A549 (cell line): ENCODE results near the gene NTN1. TPM values are rescaled to one million over a fixed set of nuclear protein-coding genes. Genes with fewer than 3 reads are reported as not detected.

Experiments used
- ATAC-seq, 2 experiments: fragments of 200-7000 bp in 1 of 2; fragments of >200 bp in 1 of 2; cut with Nextera tagmentation in 1 of 2; cut with Tn5 transposase in 1 of 2; 3 replicates each; pipeline versions ENCODE4 v1.8.0 to v1.9.1; 2018 to 2020; ENCODE audit warnings: mild to moderate bottlenecking in 1 of 2, moderate library complexity in 1 of 2
- CTCF ChIA-PET: fragments of 300-600 bp; sonication (Branson Sonifier 250); formaldehyde crosslinking; extraction: SDS; loops from one replicate; lab custom pipeline; 2021; ENCODE audit warnings: antibody characterized with exemption, inconsistent platforms; lab: Yijun Ruan, JAX
- POLR2A ChIA-PET: fragments of 350-600 bp; formaldehyde crosslinking; extraction: SDS; loops from one replicate; lab custom pipeline; 2021; ENCODE audit warnings: antibody characterized with exemption, inconsistent platforms; lab: Yijun Ruan, JAX
- DNase-seq, 2 experiments: peaks; one replicate each; pipeline versions ENCODE4 v3.0.0 to v3.0.0-alpha.2; 2011 to 2016; ENCODE audit warnings: low read depth in 1 of 2, low spot score in 1 of 2
- FAIRE-seq: peaks from 2 replicates; lab custom pipeline; 2011; peaks lifted over from hg19 to GRCh38; lab: Jason Lieb, UNC
- H3K27ac ChIP-seq, 2 experiments: fragments of >200 bp; sonication (Bioruptor Twin); formaldehyde crosslinking; 3 replicates each; pipeline ENCODE4 v1.5.1; 2016 to 2017
- H3K4me1 ChIP-seq: fragments of >200 bp; sonication (Bioruptor Twin); formaldehyde crosslinking; 3 replicates; pipeline ENCODE4 v1.6.1; 2016
- H3K4me2 ChIP-seq: fragments of >200 bp; sonication (Bioruptor Twin); formaldehyde crosslinking; 3 replicates; pipeline ENCODE4 v1.6.1; 2016
- H3K4me3 ChIP-seq: fragments of >200 bp; sonication (Bioruptor Twin); formaldehyde crosslinking; 3 replicates; pipeline ENCODE4 v1.5.1; 2016
- H3K9me3 ChIP-seq: fragments of >200 bp; sonication (Bioruptor Twin); formaldehyde crosslinking; 3 replicates; pipeline ENCODE4 v1.6.1; 2016
- CHD2 ChIP-seq: fragments of 150-350 bp; IDR thresholded peaks from 2 replicates; pipeline ENCODE4 v1.6.1; 2014; ENCODE audit warnings: low read length; ENCODE audit not compliant: partially characterized antibody
- FOXS1 ChIP-seq: fragments of 250-450 bp; sonication (Bioruptor Pico); IDR thresholded peaks from 2 replicates; pipeline ENCODE4 v1.5.0; 2020; ENCODE audit warnings: mild to moderate bottlenecking, moderate library complexity
- GATA3 ChIP-seq: IDR thresholded peaks from 2 replicates; pipeline ENCODE4 v1.6.1; 2012; ENCODE audit warnings: borderline replicate concordance
- HDAC2 ChIP-seq: fragments of 200-600 bp; sonication (generic); IDR thresholded peaks from 2 replicates; pipeline ENCODE4 v1.6.1; 2016
- HEYL ChIP-seq: fragments of 250-450 bp; sonication (Bioruptor Pico); IDR thresholded peaks from 2 replicates; pipeline ENCODE4 v1.8.0; 2021; ENCODE audit warnings: mild to moderate bottlenecking, moderate library complexity
- HOXA7 ChIP-seq: fragments of 250-450 bp; sonication (Bioruptor Pico); IDR thresholded peaks from 2 replicates; pipeline ENCODE4 v1.5.0; 2020; ENCODE audit warnings: mild to moderate bottlenecking, moderate library complexity
- JUN ChIP-seq, 2 experiments: fragments of >200 bp; sonication (Bioruptor Twin); formaldehyde crosslinking; IDR thresholded peaks; 2 replicates in 1 of 2; 3 replicates in 1 of 2; pipeline ENCODE4 v1.6.1; 2016 to 2017
- KDM1A ChIP-seq: fragments of 200-600 bp; sonication (generic); IDR thresholded peaks from 2 replicates; pipeline ENCODE4 v1.6.1; 2016; ENCODE audit warnings: low read depth, mild to moderate bottlenecking
- NPAS2 ChIP-seq: fragments of 250-450 bp; sonication (Bioruptor Pico); IDR thresholded peaks from 2 replicates; pipeline ENCODE4 v1.8.0; 2022; ENCODE audit warnings: mild to moderate bottlenecking, moderate library complexity, borderline replicate concordance
- POLR2AphosphoS2 ChIP-seq: conservative IDR thresholded peaks from 2 replicates; pipeline ENCODE4 v1.6.1; 2012; ENCODE audit warnings: low read length, improper control_type of control experiment, inconsistent platforms
- TP53 ChIP-seq: fragments of 250-450 bp; sonication (Bioruptor Pico); IDR thresholded peaks from 2 replicates; pipeline ENCODE4 v1.5.0; 2021; ENCODE audit warnings: mild to moderate bottlenecking, moderate library complexity
- ZC3H11A ChIP-seq: fragments of 450-650 bp; IDR thresholded peaks from 2 replicates; pipeline ENCODE4 v1.6.1; 2014; ENCODE audit warnings: antibody characterized with exemption, mild to moderate bottlenecking
- ZNF302 ChIP-seq: fragments of 250-450 bp; sonication (Bioruptor Pico); IDR thresholded peaks from 2 replicates; pipeline ENCODE4 v1.9.0; 2021; ENCODE audit warnings: inconsistent platforms, mild to moderate bottlenecking, moderate library complexity
- WGBS: methylation state at CpG from one replicate; pipeline ENCODE4 v1.1.6; 2017; ENCODE audit errors: missing lambda C conversion rate; 5-methylcytosine and 5-hydroxymethylcytosine counted together
- polyA plus RNA-seq, 4 experiments: library from polyadenylated mRNA; depleted of rRNA in 3 of 4; stranded (reverse); fragments of >200 nt; fragmentation: RNase III in 1 of 4; extraction: RNeasy Plus Mini Kit Qiagen cat#74134 plus additional on column Dnase treatment in 1 of 4; gene quantifications; 2 replicates in 3 of 4; 3 replicates in 1 of 4; pipeline ENCODE4 v1.2.3, GENCODE V29; 2011 to 2017
- TF ChIP-seq, protein P1 (sequence below): fragments of 450-650 bp; IDR thresholded peaks from 2 replicates; pipeline ENCODE4 v1.6.1; 2014; ENCODE audit warnings: antibody characterized with exemption
- TF ChIP-seq, protein P2 (sequence below): fragments of >200 bp; sonication (Bioruptor Twin); formaldehyde crosslinking; IDR thresholded peaks from 3 replicates; pipeline ENCODE4 v1.6.1; 2016
- TF ChIP-seq, protein P3 (sequence below): fragments of 250-450 bp; sonication (Bioruptor Pico); IDR thresholded peaks from 2 replicates; pipeline ENCODE4 v1.5.0; 2021; ENCODE audit warnings: mild to moderate bottlenecking, moderate library complexity, borderline replicate concordance
- TF ChIP-seq, protein P4 (sequence below): IDR thresholded peaks from 2 replicates; pipeline ENCODE4 v1.6.1; 2012
- TF ChIP-seq, protein P5 (sequence below): fragments of >200 bp; sonication (Bioruptor Twin); formaldehyde crosslinking; IDR thresholded peaks from 3 replicates; pipeline ENCODE4 v1.5.1; 2016
- TF ChIP-seq, protein P6 (sequence below): fragments of >200 bp; sonication (Bioruptor Twin); formaldehyde crosslinking; IDR thresholded peaks from 2 replicates; pipeline ENCODE4 v1.6.1; 2016

NTN1 gene
- polyA plus RNA-seq, 2 of the 4 experiments (the other 2 are of a cell fraction): 0.12 to 0.13 TPM

DNA sequence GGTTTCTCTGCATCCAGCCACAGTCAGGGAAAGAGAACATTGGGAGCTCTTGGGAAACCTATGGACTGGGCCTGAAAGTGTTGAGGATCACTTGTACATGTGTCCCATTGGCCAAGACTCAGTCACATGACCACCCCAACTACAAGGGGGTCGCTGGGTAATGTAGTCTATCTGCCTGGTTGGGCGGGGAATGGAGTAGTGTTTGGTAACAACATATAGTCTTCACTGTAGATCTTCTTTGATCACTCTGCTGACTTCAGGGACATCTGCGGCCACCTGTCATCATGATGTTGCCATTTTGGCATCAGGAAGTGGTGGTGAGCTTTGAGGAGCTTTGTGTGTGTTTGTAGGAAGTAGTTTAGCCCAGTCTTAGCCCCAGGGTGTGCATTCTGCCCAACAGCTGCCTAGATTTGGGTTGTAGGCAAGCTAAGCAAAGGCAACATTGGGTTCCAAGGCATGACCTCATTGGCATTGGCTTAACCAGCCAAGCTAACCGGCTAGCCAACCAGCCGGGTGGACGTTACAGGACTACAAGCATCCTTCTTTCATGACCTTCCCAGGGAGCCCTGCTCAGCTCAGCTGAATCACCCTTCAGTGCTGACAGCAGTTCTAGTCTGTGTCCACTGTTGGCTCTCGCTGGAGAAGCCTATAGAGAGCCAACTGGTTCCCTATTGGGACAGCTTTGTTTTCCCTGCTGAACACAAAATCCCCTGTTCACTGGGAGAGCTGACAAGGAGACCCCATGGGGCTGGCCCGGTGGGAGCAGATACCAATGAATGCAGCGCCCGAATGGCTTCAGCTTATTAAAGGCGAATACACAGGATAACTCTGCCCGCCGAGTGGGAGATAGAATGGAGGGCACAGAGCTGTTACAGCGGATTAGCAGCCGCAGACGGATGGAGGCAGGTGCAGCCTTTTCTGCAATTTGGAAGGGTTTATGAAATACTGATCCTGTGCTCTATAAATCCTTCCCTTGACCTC is 178.6 kb downstream of the NTN1 start:
- Histone ChIP-seq H3K4me1 (no peaks in the 10 kb centered on the region), H3K4me2 (no peak overlapping the region), H3K9me3 (0 out of 3 replicates have a peak, but pooled peaks cover 2% of the 10 kb centered on the region), H3K27ac (no peak overlapping the region), H3K4me3 (no peak overlapping the region)
- DNase-seq (no peak), FAIRE-seq (no peak), ATAC-seq (no peak)
- TF ChIP-seq HDAC2 (no peak), HEYL (CRISPR knock-in tag) (no peak), POLR2AphosphoS2 (no peak), CHD2 (no peak)
- TF ChIP-seq, protein P1, sequence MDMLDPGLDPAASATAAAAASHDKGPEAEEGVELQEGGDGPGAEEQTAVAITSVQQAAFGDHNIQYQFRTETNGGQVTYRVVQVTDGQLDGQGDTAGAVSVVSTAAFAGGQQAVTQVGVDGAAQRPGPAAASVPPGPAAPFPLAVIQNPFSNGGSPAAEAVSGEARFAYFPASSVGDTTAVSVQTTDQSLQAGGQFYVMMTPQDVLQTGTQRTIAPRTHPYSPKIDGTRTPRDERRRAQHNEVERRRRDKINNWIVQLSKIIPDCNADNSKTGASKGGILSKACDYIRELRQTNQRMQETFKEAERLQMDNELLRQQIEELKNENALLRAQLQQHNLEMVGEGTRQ: peak; percentile 26; the same call in 1 of the 2 replicates
- TF ChIP-seq, protein P2, sequence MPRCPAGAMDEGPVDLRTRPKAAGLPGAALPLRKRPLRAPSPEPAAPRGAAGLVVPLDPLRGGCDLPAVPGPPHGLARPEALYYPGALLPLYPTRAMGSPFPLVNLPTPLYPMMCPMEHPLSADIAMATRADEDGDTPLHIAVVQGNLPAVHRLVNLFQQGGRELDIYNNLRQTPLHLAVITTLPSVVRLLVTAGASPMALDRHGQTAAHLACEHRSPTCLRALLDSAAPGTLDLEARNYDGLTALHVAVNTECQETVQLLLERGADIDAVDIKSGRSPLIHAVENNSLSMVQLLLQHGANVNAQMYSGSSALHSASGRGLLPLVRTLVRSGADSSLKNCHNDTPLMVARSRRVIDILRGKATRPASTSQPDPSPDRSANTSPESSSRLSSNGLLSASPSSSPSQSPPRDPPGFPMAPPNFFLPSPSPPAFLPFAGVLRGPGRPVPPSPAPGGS: no peak
- 61% methylated on average over 16 of the region's 16 CpGs for WGBS
- POLR2A ChIA-PET: no interaction called here
- CTCF ChIA-PET: interaction anchor here (0.7 to 1.7 kb wide), 2 partner anchors 38 to 329 kb away, joined by 3 to 5 read pairs; no protein-coding TSS in a partner anchor

DNA sequence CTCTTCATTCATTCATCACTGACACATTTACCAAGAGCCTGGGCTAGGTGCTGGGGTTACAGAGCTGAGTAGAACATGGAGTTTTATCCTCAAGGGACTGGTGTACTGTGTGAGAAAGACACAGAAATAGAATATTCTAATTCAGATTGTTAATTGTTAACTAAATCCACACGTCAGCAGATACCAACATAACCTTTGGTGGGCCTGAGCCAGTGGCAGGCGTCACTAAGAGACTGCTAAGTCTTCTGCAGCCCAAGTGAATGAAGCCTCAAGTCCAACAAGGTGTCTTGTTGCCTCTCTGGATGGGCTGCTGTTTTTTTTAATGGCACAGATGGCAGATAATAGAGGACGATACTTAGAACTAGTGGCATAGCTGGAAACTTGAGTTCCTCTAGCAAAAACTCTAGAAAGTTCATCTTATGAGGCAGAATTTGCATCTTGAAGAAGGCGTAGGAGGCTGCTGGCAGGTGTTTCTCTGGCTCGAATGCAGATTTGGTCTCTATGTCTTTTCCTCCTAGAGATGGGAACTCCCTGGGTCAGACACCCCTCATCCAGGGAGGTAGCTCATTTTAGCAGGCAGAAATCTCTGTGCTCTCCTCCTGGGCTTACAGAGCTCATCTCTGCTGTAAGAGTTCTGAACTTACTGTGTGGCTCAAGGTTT is 179.5 kb downstream of the NTN1 start:
- no peak for ATAC-seq
- WGBS: 34% methylated on average over 5 of the region's 5 CpGs
- 0 out of 3 replicates have a peak, but pooled peaks cover 2% of the 10 kb centered on the region for H3K9me3 ChIP-seq

More for the DNA sequence above, 179.5 kb downstream of the NTN1 start:
- Histone ChIP-seq H3K4me3 (no peak overlapping the region), H3K4me2 (no peak overlapping the region), H3K27ac (no peak overlapping the region), H3K4me1 (no peaks in the 10 kb centered on the region)
- FAIRE-seq (no peak), DNase-seq (no peak)
- ChIA-PET CTCF (interaction anchor here (0.8 to 1.2 kb wide), 2 partner anchors 54 to 208 kb away, joined by 3 read pairs; no protein-coding TSS in a partner anchor), POLR2A (no interaction called here)
- TF ChIP-seq POLR2AphosphoS2: no peak
- TF ChIP-seq, protein P3, sequence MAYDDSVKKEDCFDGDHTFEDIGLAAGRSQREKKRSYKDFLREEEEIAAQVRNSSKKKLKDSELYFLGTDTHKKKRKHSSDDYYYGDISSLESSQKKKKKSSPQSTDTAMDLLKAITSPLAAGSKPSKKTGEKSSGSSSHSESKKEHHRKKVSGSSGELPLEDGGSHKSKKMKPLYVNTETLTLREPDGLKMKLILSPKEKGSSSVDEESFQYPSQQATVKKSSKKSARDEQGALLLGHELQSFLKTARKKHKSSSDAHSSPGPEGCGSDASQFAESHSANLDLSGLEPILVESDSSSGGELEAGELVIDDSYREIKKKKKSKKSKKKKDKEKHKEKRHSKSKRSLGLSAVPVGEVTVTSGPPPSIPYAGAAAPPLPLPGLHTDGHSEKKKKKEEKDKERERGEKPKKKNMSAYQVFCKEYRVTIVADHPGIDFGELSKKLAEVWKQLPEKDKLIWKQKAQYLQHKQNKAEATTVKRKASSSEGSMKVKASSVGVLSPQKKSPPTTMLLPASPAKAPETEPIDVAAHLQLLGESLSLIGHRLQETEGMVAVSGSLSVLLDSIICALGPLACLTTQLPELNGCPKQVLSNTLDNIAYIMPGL: no peak
- TF ChIP-seq GATA3: no peak
- TF ChIP-seq NPAS2: no peak
- TF ChIP-seq, protein P4, sequence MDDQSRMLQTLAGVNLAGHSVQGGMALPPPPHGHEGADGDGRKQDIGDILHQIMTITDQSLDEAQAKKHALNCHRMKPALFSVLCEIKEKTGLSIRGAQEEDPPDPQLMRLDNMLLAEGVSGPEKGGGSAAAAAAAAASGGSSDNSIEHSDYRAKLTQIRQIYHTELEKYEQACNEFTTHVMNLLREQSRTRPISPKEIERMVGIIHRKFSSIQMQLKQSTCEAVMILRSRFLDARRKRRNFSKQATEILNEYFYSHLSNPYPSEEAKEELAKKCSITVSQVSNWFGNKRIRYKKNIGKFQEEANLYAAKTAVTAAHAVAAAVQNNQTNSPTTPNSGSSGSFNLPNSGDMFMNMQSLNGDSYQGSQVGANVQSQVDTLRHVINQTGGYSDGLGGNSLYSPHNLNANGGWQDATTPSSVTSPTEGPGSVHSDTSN: no peak
- TF ChIP-seq, protein P2: no peak
- TF ChIP-seq TP53 (CRISPR knock-in tag): no peak
- TF ChIP-seq HOXA7: no peak
- TF ChIP-seq HEYL (CRISPR knock-in tag): no peak
- no peak for TF ChIP-seq JUN (IDR thresholded peaks at IDR 0.05)
- TF ChIP-seq, protein P5, sequence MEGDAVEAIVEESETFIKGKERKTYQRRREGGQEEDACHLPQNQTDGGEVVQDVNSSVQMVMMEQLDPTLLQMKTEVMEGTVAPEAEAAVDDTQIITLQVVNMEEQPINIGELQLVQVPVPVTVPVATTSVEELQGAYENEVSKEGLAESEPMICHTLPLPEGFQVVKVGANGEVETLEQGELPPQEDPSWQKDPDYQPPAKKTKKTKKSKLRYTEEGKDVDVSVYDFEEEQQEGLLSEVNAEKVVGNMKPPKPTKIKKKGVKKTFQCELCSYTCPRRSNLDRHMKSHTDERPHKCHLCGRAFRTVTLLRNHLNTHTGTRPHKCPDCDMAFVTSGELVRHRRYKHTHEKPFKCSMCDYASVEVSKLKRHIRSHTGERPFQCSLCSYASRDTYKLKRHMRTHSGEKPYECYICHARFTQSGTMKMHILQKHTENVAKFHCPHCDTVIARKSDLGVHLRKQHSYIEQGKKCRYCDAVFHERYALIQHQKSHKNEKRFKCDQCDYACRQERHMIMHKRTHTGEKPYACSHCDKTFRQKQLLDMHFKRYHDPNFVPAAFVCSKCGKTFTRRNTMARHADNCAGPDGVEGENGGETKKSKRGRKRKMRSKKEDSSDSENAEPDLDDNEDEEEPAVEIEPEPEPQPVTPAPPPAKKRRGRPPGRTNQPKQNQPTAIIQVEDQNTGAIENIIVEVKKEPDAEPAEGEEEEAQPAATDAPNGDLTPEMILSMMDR: no peak
- TF ChIP-seq FOXS1 (CRISPR knock-in tag): no peak
- TF ChIP-seq ZC3H11A: no peak
- no peak for TF ChIP-seq ZNF302
- no peak for TF ChIP-seq KDM1A
- TF ChIP-seq, protein P6, sequence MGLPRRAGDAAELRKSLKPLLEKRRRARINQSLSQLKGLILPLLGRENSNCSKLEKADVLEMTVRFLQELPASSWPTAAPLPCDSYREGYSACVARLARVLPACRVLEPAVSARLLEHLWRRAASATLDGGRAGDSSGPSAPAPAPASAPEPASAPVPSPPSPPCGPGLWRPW: no peak
